ENCODE data around the gene FAM81B.
A peak's percentile ranks its signal among the peaks of the same experiment; 100 is the strongest.
"Not testable (repeated sequence)": the region's sequence is repeated elsewhere in the genome, so short reads cannot be mapped to it uniquely, and the experiment has no call there.

The FAM81B gene

GRCh38 chr5:95390812-95391492 is at the start of gene FAM81B:
FAM81B (plus strand) TSS chr5:95391366; CDS start chr5:95391390, 24 bp downstream.
- peak; percentile 16 for DNase-seq (ENCODE audit: low read depth, low spot score)

GRCh38 chr5:95341444-95341843 is 49.7 kb upstream of the FAM81B start:
- not testable (repeated sequence) for DNase-seq (ENCODE audit: low read depth, low spot score)

GRCh38 chr5:95347506-95348120 is 43.6 kb upstream of the FAM81B start:
- DNase-seq (ENCODE audit: low read depth, low spot score), result no peak

- no peak for DNase-seq (ENCODE audit: low read depth, low spot score)
Measured at GRCh38 chr5:95350631-95351030, 40.5 kb upstream of the FAM81B start.

GRCh38 chr5:95352691-95353090 is 38.5 kb upstream of the FAM81B start:
- DNase-seq (ENCODE audit: low read depth, low spot score), result no peak

GRCh38 chr5:95358320-95358719 is 32.8 kb upstream of the FAM81B start:
- DNase-seq (ENCODE audit: low read depth, low spot score), result no peak

GRCh38 chr5:95358848-95359247 is 32.3 kb upstream of the FAM81B start:
- DNase-seq (ENCODE audit: low read depth, low spot score), result no peak

GRCh38 chr5:95360667-95361066 is 30.5 kb upstream of the FAM81B start:
- DNase-seq (ENCODE audit: low read depth, low spot score), result not testable (repeated sequence)

GRCh38 chr5:95365302-95366095 is 25.7 kb upstream of the FAM81B start:
- DNase-seq (ENCODE audit: low read depth, low spot score), result no peak

- DNase-seq (ENCODE audit: low read depth, low spot score), result no peak
Measured at GRCh38 chr5:95369782-95370181, 21.4 kb upstream of the FAM81B start.

- no peak for DNase-seq (ENCODE audit: low read depth, low spot score)
Measured at GRCh38 chr5:95374061-95374460, 17.1 kb upstream of the FAM81B start.

- peak; percentile 20 for DNase-seq (ENCODE audit: low read depth, low spot score)
Measured at GRCh38 chr5:95375591-95375990, 15.6 kb upstream of the FAM81B start.

GRCh38 chr5:95379133-95379532 is 12.0 kb upstream of the FAM81B start:
- no peak for DNase-seq (ENCODE audit: low read depth, low spot score)

GRCh38 chr5:95380103-95380628 is 11.0 kb upstream of the FAM81B start:
- no peak for DNase-seq (ENCODE audit: low read depth, low spot score)

GRCh38 chr5:95382801-95383200 is 8.4 kb upstream of the FAM81B start:
- DNase-seq (ENCODE audit: low read depth, low spot score), result no peak

- DNase-seq (ENCODE audit: low read depth, low spot score), result no peak
Measured at GRCh38 chr5:95384485-95385213, 6.5 kb upstream of the FAM81B start.

- DNase-seq (ENCODE audit: low read depth, low spot score), result no peak
Measured at GRCh38 chr5:95385334-95385733, 5.8 kb upstream of the FAM81B start.

GRCh38 chr5:95391965-95392364 is 799 bp downstream of the FAM81B start:
- DNase-seq (ENCODE audit: low read depth, low spot score), result not testable (repeated sequence)

GRCh38 chr5:95392593-95393182 is 1.5 kb downstream of the FAM81B start:
- DNase-seq (ENCODE audit: low read depth, low spot score), result peak; percentile 47

- DNase-seq (ENCODE audit: low read depth, low spot score), result no peak
Measured at GRCh38 chr5:95393279-95393678, 2.1 kb downstream of the FAM81B start.

- no peak for DNase-seq (ENCODE audit: low read depth, low spot score)
Measured at GRCh38 chr5:95398989-95399388, 7.8 kb downstream of the FAM81B start.
